ENCODE data around the gene COX4I2.
"Not testable (repeated sequence)": the region's sequence is repeated elsewhere in the genome, so short reads cannot be mapped to it uniquely, and the experiment has no call there.

The COX4I2 gene

DNA sequence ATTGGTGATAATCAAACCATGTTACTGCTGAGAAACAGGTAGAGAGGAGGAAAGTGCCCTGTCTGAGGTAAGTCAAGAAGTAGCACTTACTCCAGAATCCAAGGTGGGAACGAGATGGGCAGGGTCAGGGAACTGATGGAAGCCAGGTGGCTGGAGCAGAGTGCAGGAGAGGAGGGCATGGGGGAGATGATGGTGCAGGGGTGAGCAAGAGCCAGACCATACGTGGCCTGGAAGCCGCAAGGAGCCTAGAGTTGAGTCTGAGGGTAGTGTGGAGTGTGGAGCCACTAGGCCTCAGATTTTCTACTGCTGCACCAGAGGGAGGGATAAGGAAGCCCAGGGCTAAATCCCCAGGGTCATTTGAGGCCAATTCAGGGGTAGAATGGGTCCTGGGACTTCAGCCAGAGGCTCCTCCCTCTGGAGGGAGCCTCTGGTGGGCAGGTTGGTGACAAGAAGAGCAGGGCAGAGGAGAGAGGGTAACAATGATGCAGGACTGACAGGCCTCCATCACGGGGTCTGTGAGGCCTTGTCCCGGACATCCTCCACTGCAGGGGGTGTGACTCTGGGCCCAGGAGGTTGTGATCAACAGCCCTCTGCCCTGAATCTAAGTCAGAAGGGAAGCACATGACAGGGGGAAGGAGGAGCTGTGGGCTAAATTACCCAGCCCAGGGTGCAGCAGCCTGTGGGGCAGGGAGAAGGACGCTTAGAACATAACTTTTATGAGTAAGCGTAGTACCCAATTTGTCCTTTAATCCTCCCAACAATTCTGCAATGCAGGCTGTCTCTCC is 28.7 kb downstream of the COX4I2 start:
- no peak overlapping the region for H3K4me3 ChIP-seq (replicated peaks; ENCODE audit: low read depth, low read length)
- no peak for DNase-seq (ENCODE audit: low read depth)
- TF ChIP-seq CTCF (IDR thresholded peaks at IDR 0.05; ENCODE audit: low read length, missing control alignments): no peak

DNA sequence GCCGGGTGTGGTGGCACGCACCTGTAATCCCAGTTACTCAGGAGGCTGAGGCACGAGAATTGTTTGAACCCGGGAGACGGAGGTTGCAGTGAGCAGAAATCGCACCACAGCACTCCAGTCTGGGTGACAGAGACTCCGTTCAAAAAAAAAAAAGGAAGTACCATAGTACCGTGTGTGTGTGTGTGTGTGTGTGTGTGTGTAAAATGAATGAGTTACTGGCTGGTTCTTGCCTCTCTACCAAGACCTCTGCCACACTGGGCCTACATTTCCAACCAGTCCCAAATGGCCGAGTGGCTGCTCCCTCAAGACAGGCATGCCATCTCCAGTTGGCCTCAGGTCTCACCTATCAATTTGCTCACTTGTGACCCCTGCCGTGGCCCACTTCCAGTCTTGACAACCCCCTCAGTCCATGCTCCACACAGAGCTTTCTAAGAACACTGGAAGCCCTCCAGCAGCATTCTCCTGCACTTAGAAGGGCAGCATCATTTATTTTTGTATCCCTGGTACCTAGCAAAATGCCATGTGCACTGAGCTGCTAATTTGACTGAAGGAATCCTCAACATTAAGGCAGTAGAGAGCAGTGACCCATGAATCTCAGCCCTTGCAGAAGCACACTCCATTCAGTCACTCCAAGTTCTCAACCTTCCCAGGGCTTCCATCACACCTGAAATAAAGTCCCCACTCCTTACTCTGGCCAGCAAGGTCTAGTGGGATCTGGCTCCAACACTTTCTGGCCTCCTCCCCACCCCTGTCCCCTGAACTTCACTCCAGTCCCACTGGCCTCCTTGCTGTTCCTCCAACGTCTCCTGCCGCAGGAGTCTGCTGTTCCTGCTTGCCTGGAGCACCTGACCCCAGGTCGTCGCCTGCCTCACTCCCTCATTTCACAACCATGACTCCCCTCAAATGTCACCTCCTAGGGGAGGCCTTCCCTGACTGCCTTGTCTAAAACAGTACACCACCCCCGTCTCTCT is 29.9 kb downstream of the COX4I2 start:
- TF ChIP-seq CTCF (IDR thresholded peaks at IDR 0.05; ENCODE audit: low read length, missing control alignments): no peak
- no peak overlapping the region for H3K4me3 ChIP-seq (replicated peaks; ENCODE audit: low read depth, low read length)
- no peak for DNase-seq (ENCODE audit: low read depth)

- not testable (repeated sequence) for H3K4me3 ChIP-seq (replicated peaks; ENCODE audit: low read depth, low read length); DNase-seq (ENCODE audit: low read depth)
These were observed 31.2 kb downstream of the COX4I2 start for GRCh38 chr20:31668944-31669343.

DNA sequence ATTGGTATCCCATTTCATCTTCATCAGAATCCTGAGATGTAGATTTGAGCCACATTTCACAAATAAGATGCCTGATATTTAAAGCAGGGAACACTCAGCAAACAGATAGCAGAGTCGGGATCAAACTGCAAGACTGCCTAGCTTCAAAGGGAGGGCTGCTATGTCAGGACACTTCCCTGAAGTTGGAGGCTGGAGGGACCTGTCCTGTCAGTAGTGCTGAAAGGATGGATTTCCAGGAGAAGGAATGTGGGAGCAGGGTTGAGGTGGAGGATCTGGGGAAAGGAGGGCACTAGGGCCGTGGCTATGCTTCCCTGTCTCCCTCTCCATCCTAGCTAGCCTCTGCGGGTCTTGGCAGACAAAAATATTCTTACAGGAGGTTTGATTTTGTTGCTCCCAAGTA is 32.2 kb downstream of the COX4I2 start:
- DNase-seq (ENCODE audit: low read depth): no peak
- no peak overlapping the region for H3K4me3 ChIP-seq (replicated peaks; ENCODE audit: low read depth, low read length)
- TF ChIP-seq CTCF (IDR thresholded peaks at IDR 0.05; ENCODE audit: low read length, missing control alignments): no peak

- DNase-seq (ENCODE audit: low read depth): no peak
- no peak for TF ChIP-seq CTCF (IDR thresholded peaks at IDR 0.05; ENCODE audit: low read length, missing control alignments)
- H3K4me3 ChIP-seq (replicated peaks; ENCODE audit: low read depth, low read length): no peak overlapping the region
These were observed 32.9 kb downstream of the COX4I2 start for GRCh38 chr20:31670371-31671228.

- TF ChIP-seq CTCF (IDR thresholded peaks at IDR 0.05; ENCODE audit: low read length, missing control alignments): no peak
- DNase-seq (ENCODE audit: low read depth): no peak
- no peak overlapping the region for H3K4me3 ChIP-seq (replicated peaks; ENCODE audit: low read depth, low read length)
These were observed 33.6 kb downstream of the COX4I2 start for GRCh38 chr20:31671324-31671723.

Data from fibroblast of pulmonary artery (primary cell).